Activated T-helper 1 cell treated with Interleukin-2 at 50 U/mL for 16 hours (primary cell): Measurements from ENCODE around the gene NINL.

Experiments used
- DNase-seq: peaks from one replicate; pipeline ENCODE4 v3.0.0-alpha.2; 2020; ENCODE audit warnings: low read depth

The NINL gene

GRCh38 chr20:25500880-25501351 lies 84.4 kb downstream of the NINL start:
- DNase-seq, result no peak

GRCh38 chr20:25499855-25500434 lies 85.4 kb downstream of the NINL start:
- no peak for DNase-seq

- DNase-seq, result no peak
Observed at GRCh38 chr20:25499031-25499430, 86.3 kb downstream of the NINL start.

- DNase-seq, result no peak
Observed at GRCh38 chr20:25498280-25498606, 87.1 kb downstream of the NINL start.

GRCh38 chr20:25497586-25498279 lies 87.6 kb downstream of the NINL start:
- DNase-seq, result no peak

GRCh38 chr20:25496968-25497401 lies 88.3 kb downstream of the NINL start:
- DNase-seq, result no peak

GRCh38 chr20:25496165-25496967 lies 89.0 kb downstream of the NINL start:
- no peak for DNase-seq

GRCh38 chr20:25495189-25495824 lies 90.0 kb downstream of the NINL start:
- DNase-seq, result no peak

- no peak for DNase-seq
Observed at GRCh38 chr20:25494506-25495188, 90.7 kb downstream of the NINL start.

- no peak for DNase-seq
Observed at GRCh38 chr20:25493748-25494505, 91.4 kb downstream of the NINL start.

- DNase-seq, result no peak
Observed at GRCh38 chr20:25493137-25493536, 92.2 kb downstream of the NINL start.

GRCh38 chr20:25491446-25492038 lies 93.8 kb downstream of the NINL start:
- DNase-seq, result no peak

GRCh38 chr20:25490656-25491445 lies 94.5 kb downstream of the NINL start:
- no peak for DNase-seq

GRCh38 chr20:25489221-25489871 lies 96.0 kb downstream of the NINL start:
- DNase-seq, result no peak

GRCh38 chr20:25487975-25488374 lies 97.4 kb downstream of the NINL start:
- DNase-seq, result no peak

- no peak for DNase-seq
Observed at GRCh38 chr20:25487306-25487705, 98.0 kb downstream of the NINL start.

- DNase-seq, result no peak
Observed at GRCh38 chr20:25486377-25486776, 99.0 kb downstream of the NINL start.

GRCh38 chr20:25485872-25486271 lies 99.5 kb downstream of the NINL start:
- DNase-seq, result no peak

GRCh38 chr20:25484911-25485511 lies 100.3 kb downstream of the NINL start:
- no peak for DNase-seq
